ENCODE data around the gene AFMID.
"Not testable (repeated sequence)": the region's sequence is repeated elsewhere in the genome, so short reads cannot be mapped to it uniquely, and the experiment has no call there.

AFMID gene

DNA sequence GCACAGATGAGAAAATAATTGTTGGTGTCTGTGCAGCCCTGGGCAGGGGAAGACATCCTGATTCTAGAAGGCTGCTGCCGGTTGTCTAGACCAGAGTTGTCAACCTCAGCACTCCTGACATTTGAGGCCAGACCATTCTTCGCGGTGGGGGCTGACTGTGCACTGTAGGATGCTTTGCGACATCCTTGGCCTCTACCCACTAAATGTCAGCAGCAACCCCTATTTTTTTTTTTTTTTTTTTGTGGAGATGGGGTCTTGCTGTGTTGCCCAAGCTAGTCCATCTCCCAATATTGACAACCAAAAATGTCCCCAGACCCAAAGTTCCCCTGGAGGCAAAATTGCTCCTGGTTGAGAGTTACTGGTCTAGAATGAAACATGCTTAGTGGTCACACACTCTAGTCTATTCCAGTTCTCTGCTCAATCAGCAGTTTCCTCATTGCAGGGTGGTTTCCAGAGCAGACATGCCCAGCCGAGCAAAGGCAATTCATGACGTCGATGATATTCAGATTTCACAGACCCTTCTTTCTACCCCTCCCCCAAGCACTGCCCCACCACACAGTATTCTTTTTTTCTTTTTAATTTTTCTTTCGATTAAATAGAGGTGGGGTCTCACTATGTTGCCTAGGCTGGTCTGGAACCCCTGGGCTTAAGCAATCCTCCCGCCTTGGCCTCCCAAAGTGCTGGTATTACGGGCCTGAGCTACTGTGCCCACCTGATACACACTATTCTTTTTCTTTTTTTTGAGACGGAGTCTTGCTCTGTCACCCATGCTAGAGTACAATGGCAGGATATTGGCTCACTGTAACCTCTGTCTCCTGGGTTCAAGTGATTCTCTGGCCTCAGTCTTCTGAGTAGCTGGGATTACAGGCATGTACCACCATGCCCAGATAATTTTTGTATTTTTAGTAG lies 32.0 kb upstream of the AFMID start:
- DNase-seq, result peak in 1 of 2 donors; percentile 80

DNA sequence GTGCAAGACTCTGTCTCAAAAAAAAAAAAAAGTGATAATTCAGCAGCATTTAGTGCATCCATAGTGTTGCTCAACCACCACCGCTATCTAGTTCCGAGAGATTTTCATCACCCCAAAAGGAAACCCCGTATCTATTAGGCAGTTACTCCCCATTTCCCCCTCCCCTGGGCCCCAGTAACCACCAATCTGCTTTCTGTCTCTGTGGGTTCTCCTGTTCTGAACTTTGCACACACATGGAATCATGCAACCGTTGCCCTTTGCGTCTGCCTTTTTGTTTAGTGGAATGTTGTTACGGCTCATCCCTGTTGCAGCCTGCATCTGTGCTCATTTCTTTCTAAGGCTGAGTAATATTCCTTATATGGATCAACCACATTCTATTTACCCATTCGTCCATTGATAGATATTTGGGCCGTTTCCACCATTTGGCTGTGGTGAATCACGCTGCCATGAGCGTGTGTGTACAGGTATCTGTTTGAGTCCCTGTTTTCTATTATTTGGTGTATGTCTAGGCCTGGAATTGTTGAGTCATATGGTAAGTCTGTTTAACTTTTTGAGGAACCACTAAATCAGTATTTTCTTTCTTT lies 27.5 kb upstream of the AFMID start:
- DNase-seq, result no peak

DNA sequence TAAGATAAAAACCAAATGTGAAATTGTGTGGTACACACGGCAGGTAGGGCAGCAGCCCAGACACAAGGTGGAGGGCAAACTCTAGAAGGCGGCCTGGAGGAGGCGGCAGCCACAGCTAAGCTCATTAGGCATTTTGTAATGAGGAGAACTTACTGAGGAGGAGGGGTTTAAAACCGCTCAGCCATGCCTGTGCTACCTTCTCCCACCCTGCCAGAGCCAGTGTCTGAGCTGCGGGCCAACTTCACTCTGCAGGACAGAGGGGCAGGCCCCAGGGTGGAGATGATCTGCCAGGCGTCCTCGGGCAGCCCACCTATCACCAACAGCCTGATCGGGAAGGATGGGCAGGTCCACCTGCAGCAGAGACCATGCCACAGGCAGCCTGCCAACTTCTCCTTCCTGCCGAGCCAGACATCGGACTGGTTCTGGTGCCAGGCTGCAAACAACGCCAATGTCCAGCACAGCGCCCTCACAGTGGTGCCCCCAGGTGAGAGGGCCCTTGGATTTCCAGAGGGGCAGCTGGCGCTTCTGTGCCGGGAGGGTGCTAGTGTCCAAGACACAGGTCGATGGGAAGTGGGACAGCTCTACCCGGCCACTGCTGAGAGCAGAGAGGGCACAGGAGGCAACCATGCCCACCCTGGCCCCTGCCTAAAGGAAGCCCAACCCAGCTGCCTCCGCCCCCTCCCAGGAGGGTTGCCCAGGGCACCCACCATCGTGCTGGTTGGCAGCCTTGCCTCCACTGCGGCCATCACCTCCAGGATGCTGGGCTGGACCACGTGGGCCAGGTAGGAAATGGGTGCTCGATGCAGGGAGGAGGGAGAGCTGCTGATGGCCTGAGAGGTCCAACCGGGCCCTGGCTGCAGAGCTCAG lies 23.0 kb upstream of the AFMID start:
- DNase-seq, result no peak

DNA sequence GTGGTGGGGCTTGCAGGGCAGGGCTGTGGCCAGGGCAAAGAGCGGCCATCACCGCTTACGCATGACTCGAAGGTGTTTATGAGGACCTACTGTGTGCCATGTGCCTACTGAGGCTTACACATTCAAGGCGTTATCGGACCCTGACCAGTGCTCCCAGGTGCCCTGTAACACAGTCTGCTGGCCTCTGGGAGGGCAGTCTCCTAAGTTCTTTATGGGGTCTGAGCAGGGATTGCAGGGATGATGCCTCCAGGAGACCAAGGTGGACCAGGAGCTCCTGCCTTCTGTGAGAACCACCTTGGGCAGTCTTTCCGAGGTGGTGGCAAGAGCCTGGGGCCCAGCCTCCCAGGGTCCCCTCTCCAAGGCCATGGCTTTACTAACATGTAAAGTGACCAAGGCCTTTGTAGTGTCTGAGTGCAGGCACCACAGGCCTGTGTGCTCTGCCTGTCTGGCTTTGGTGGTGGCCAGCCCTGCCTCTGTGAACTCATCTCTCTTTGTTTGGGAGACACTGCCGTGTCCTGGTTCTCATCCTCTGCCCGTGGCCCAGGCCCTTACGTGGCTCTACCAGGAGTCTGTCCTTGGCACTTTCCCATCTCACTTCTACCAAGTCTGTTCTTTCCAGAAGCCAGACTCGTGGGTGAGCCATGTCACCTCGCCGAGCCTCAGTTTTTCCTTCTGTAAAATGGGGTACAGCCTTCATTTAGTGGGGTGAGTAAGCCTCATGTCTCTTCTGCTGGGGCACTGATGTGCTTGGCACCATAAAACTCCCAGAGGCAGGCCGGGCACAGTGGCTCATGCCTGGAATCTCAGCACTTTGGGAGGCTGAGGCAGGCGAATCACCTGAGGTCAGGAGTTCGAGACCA lies 22.2 kb upstream of the AFMID start:
- DNase-seq, result no peak

DNA sequence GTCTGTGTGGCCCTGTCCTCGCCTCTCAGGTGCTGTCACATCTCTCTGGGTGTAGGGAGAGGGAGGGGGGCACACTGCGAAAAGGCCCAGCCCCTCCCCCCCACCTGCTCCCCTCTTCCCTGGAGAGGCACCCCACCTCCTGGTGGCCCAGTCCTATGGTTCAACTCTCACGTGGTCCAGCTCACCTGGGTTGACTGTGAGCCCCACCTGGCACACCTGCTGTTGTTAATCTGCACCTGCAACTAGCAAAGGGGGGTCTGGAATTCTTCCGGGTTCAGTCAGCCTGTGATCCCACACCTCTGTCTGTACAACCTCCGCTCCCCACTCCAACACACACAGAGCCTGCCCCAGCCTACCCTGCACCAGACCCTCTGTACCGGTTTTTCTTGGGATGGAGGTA lies 20.7 kb upstream of the AFMID start:
- no peak for DNase-seq

DNA sequence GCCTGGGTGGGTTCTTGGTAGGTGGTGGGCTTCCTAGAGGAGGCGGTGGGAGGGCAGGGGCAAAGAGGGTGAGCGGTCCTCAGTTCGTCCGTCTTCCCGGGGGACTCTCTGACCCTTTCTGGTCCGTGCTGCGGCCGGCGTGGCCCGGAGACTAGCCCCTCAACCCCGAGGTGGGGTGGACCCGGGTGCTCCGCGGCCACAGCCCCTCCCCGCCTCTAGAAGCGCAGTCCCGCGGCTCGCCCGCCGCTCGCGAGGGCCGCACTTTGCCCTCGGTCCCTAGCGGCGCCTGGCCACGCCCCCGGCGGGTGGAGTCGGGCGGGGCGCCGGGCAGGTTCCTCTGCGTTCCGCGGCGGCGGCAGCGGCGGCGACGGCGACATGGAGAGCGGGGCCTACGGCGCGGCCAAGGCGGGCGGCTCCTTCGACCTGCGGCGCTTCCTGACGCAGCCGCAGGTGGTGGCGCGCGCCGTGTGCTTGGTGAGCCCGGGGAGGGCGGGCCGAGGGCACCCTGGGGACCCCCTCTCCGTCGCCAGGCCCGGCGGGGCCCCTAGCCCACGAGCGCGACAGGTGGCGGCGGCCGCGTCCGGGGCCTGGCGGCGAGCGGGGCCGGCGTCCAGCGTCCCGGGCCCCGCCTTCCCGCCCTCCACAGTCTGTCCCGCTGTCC lies 18.8 kb upstream of the AFMID start, which contains the start of gene SYNGR2:
SYNGR2 (plus strand) TSS at position 340 of the 661 bp plus-strand sequence; CDS start at position 376, 36 bp downstream.
- peak; percentile 85 to 87 for DNase-seq

DNA sequence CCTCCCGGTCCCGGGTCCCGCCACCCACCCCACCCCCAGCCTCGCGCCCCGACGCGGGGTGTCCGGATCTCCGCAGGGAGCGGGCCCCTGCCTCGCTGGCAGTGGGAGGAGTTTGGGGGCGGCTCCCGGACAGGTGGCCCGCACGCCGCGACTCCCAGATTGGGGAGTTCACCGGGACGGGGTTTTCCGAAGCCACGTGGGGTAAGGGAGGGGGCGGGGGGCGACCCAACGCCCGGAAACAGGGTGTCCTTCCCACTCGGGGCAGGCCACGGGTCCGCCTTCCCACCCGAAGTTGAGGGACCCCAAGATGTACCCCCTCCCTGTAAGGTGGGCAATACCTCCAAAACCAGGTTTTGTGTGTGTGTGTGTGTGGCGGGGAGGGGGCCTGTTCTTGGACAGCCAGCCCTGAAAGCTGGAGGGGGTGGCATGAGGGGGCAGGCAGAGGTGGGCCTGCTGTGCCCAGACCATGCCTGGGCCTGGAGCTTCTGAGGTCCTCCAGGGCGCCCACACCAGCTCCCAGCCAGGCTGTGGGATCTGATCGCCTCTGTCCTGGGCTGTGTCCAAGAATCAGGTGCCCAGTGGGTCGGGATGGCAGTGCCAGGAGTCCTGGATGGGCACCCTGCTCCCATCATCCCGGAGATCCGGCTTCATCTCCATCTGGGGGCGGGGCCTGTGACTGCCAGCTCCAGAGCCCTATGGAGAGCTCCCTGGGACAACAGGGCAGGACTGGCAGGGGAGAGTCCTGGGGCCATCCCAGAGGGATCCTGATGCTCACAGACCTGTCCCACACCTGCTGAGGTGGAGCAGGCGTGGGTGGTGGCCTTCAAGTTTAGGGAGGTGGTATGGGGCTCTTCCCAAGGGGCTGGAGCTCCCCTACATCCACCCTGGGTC lies 18.0 kb upstream of the AFMID start:
- peak; percentile 69 to 74 for DNase-seq

DNA sequence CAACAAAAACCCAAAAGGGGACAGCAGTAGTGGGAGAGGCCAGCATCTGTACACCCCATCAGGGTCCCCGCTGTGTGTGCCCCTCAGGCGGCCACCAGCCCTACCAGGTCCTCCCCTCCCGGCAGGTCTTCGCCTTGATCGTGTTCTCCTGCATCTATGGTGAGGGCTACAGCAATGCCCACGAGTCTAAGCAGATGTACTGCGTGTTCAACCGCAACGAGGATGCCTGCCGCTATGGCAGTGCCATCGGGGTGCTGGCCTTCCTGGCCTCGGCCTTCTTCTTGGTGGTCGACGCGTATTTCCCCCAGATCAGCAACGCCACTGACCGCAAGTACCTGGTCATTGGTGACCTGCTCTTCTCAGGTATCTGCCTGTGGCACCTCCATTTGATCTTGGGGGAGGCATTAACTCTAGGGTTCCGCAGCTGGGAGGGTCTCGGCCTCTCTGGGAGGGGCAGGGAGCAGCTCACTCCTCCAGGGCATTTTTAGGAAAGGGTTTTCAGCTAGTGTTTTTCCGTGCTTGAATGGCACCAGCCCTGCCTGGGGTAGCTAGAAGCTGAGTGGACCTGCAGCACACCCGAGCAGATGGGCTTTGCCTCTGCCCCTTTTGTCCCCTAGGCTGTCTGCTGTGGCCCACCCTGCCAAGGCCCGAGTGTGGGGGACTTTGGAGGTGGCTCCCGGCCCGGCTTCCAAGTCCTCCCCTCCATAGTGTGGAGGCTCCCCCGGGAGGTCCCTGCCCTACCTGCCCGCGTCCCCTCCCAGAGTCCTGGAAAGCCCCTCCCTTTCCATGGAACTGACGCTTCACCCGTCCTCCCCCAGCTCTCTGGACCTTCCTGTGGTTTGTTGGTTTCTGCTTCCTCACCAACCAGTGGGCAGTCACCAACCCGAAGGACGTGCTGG lies 16.2 kb upstream of the AFMID start:
- DNase-seq, result peak in 1 of 2 donors; percentile 48

DNA sequence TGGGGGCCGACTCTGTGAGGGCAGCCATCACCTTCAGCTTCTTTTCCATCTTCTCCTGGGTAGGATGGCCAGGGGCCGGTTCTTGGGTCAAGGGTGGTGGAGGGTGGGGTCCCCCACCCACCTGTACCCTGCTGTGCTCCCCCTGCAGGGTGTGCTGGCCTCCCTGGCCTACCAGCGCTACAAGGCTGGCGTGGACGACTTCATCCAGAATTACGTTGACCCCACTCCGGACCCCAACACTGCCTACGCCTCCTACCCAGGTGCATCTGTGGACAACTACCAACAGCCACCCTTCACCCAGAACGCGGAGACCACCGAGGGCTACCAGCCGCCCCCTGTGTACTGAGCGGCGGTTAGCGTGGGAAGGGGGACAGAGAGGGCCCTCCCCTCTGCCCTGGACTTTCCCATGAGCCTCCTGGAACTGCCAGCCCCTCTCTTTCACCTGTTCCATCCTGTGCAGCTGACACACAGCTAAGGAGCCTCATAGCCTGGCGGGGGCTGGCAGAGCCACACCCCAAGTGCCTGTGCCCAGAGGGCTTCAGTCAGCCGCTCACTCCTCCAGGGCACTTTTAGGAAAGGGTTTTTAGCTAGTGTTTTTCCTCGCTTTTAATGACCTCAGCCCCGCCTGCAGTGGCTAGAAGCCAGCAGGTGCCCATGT lies 15.4 kb upstream of the AFMID start:
- not testable (repeated sequence) for DNase-seq

DNA sequence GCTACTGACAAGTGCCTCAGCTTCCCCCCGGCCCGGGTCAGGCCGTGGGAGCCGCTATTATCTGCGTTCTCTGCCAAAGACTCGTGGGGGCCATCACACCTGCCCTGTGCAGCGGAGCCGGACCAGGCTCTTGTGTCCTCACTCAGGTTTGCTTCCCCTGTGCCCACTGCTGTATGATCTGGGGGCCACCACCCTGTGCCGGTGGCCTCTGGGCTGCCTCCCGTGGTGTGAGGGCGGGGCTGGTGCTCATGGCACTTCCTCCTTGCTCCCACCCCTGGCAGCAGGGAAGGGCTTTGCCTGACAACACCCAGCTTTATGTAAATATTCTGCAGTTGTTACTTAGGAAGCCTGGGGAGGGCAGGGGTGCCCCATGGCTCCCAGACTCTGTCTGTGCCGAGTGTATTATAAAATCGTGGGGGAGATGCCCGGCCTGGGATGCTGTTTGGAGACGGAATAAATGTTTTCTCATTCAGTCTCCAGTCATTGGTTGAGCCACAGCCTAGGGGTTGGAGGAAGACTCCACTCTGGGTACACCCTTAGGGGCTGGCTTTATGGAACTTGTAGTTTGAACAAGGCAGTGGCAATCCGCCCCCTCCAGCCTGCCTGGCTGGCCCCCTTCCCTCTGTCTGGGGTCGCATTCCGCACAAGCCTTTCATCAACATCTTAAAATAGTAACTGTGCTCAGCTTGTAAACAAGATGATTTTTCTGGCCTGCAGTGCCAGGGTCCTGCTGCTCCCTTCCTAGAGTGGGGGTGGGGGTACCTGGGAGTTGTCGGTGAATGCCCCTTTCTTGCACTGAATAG lies 14.7 kb upstream of the AFMID start:
- peak in 1 of 2 donors; percentile 58 for DNase-seq

DNA sequence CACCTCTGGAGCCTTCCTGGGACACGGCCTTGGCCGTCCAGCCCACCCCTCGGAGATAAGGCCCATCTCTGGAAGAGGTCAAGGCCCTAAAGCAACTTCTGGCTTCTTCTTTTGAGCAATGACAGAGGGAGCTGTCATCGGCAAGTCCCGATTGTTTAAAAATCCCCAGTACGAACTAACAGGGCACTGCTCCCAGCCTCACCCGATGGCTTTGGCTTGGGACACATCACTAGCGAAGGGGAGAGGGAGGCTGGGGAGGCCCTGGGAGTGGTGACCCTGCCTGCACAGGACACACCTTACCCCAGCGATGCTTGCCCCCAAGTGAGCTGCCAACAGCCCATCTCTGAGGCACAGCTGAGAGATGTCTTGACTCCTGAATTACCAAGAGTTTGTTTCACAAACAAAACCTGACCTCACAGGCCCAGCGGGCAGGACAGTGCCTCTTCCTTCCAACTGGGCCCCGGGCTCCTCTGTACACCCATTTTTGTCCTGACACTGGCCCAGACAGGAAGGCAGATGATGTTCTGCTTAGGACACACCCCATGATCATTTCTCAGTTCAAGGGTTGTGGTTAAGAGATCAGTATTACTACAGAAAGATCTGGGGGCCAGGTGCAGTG lies 14.0 kb upstream of the AFMID start:
- DNase-seq, result peak; percentile 42 to 51

DNA sequence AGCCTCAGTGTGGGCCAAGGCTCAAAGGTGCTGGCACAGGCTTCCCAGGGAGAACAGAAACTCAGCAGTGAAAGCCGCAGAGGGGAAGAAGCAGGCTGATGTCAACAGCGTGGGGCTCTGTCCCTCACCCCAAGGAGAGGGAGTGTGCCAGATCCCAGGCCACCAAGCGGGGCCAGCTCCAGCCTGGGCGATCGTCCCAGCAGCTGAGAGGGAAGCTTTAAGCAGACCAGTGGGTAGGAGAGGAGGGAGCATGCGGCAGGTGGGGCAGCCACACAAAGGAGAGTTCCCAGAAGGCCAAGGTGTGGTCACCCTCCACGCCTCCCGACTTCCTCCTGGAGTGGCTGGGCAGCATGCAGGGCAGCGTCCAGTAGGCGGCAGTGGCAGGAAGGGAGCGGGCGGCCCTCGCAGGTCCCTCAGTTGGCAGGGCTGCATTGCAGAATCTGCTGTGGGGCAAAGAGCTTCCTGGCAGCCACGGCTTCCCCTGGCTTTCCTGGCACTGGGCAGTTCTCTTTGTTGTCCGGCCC lies 12.8 kb upstream of the AFMID start:
- DNase-seq, result peak in 1 of 2 donors; percentile 54

DNA sequence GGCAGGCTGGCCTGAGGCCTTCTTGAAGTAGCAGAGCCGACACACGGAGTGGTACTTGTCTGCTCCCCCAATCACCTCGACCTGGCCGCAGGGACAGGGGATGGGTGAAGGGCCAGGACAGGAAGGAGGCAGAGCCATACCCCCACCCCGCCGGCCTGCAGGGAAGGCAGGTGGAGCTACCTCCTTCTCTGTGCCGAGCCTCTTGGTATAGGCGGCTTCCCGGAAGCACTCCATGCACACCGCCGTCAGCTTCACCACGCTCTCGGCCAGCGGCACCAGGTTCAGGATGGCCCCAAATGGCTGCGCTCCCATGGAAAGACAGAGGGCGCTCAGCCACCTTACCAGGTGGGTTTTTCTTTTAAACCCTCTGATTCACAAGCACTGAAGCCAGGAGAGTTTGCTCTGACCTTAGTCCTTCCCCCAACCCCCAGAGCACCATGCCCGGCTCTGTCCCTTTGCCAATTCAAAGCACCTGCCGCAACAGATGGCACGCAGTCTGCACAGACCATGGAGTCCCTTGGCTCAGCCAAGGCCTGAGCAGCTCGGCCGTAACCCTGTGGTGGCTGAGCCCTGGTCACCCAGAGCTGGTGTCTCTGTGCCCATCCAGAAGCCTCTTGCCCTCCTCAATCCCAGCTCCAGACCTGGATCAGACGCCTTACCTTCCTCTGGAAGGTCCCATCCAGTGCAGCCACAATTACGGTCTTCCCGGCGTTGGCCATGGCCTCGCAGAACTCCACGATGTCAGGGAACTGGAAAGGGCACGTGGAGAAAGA lies 12.1 kb upstream of the AFMID start:
- DNase-seq, result no peak

DNA sequence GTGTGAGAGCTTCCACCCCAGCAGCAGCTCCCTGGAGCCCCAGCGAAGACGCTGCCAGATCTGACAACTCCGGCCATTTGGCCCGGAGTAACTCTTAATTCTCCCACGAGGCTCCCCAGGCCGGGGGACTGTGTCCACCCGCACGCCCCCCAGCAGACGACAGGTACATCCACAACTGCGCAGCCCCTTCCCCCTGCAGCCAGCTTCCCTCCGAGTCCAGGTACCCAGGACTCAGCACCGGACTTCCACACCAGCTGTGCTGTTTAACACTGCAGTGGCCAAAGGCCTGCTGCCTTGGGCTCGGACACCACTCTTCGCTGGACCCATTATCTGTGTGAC lies 11.6 kb upstream of the AFMID start:
- no peak for DNase-seq

DNA sequence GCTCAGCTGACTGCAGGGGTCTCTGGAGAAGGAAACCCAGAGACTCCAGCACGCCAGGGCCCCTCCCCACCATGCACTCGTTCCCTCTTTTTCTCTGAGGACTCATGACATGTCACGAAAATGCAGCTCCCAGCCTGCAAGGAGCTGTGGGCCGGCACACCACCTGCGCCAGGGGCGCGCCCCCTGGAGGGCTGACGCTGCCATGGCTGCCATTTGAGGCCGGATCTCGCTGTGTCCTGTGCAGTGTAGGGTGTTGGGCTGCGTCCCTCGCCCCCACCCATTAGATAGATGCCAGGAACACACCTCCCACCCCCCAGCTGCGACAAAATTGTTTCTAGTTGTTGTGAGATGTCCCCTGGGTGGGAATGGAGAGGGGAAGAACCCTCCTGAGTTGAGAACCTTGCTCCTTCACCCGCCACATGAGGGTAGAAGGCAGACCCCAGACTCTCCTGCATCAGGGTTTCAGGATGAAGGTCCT lies 10.6 kb upstream of the AFMID start:
- peak; percentile 79 to 81 for DNase-seq

DNA sequence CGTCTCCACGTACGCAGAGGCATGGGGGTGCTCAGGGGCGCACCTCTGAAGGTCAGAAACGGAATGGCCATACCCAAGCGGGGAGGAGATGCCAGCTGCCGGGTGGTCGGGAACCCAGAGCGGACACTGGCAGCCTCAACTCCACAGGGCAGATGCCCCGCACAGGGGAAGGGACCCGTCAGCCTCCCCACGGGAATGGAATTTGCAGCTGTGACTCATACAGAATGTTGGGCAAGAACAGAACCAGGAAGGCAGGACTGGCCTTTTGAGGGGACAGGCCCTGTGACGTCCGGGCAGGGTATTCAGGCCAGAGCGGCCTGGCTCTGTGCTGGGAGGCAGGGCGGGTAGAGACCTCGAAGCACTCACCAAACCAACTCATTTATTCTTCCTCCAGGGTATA lies 7.8 kb upstream of the AFMID start:
- DNase-seq, result no peak
